Activated CD8-positive, alpha-beta memory T cell treated with anti-CD3 and anti-CD28 coated beads, Interleukin-2, amount 50 U/mL, for 4 hours (primary cell): Measurements from ENCODE around the gene APCDD1L.
"Not testable (repeated sequence)": the region's sequence is repeated elsewhere in the genome, so short reads cannot be mapped to it uniquely, and the experiment has no call there.

Source experiments
- DNase-seq: peaks from one replicate; pipeline ENCODE4 v3.0.0-alpha.2; 2020

APCDD1L gene

GRCh38 chr20:58544891-58545290 is 29.7 kb upstream of the APCDD1L start:
- no peak for DNase-seq

GRCh38 chr20:58544286-58544685 is 29.1 kb upstream of the APCDD1L start:
- DNase-seq = no peak

GRCh38 chr20:58543274-58543673 is 28.1 kb upstream of the APCDD1L start:
- no peak for DNase-seq

GRCh38 chr20:58542411-58543095 is 27.4 kb upstream of the APCDD1L start:
- no peak for DNase-seq

GRCh38 chr20:58542034-58542410 is 26.8 kb upstream of the APCDD1L start:
- DNase-seq = not testable (repeated sequence)

- no peak for DNase-seq
Measured at GRCh38 chr20:58538752-58539151, 23.6 kb upstream of the APCDD1L start.

GRCh38 chr20:58537831-58538230 is 22.6 kb upstream of the APCDD1L start:
- DNase-seq = no peak

- DNase-seq = no peak
Measured at GRCh38 chr20:58536289-58536688, 21.1 kb upstream of the APCDD1L start.

- no peak for DNase-seq
Measured at GRCh38 chr20:58531657-58532056, 16.5 kb upstream of the APCDD1L start.

GRCh38 chr20:58531063-58531462 is 15.9 kb upstream of the APCDD1L start:
- DNase-seq = no peak

GRCh38 chr20:58528412-58528811 is 13.2 kb upstream of the APCDD1L start:
- DNase-seq = no peak

- no peak for DNase-seq
Measured at GRCh38 chr20:58526411-58526810, 11.2 kb upstream of the APCDD1L start.

- DNase-seq = no peak
Measured at GRCh38 chr20:58524814-58525213, 9.6 kb upstream of the APCDD1L start.

GRCh38 chr20:58523971-58524315 is 8.7 kb upstream of the APCDD1L start:
- no peak for DNase-seq

- no peak for DNase-seq
Measured at GRCh38 chr20:58523072-58523970, 8.1 kb upstream of the APCDD1L start.

GRCh38 chr20:58522666-58523065 is 7.5 kb upstream of the APCDD1L start:
- DNase-seq = no peak

GRCh38 chr20:58521763-58522162 is 6.6 kb upstream of the APCDD1L start:
- no peak for DNase-seq

GRCh38 chr20:58519940-58520712 is 4.9 kb upstream of the APCDD1L start:
- DNase-seq = no peak

GRCh38 chr20:58518896-58519593 is 3.8 kb upstream of the APCDD1L start:
- DNase-seq = no peak

- no peak for DNase-seq
Measured at GRCh38 chr20:58518387-58518786, 3.2 kb upstream of the APCDD1L start.

GRCh38 chr20:58514321-58515232 is 622 bp downstream of the APCDD1L start:
- DNase-seq = no peak
